GM18526 (cell line): Measurements from ENCODE around the gene CCDC9.

Experiments used
- POLR2A ChIP-seq: IDR thresholded peaks from 3 replicates; pipeline ENCODE4 v1.6.1; 2011; ENCODE audit not compliant: insufficient read length; ENCODE audit errors: extremely low read depth

The CCDC9 gene

DNA sequence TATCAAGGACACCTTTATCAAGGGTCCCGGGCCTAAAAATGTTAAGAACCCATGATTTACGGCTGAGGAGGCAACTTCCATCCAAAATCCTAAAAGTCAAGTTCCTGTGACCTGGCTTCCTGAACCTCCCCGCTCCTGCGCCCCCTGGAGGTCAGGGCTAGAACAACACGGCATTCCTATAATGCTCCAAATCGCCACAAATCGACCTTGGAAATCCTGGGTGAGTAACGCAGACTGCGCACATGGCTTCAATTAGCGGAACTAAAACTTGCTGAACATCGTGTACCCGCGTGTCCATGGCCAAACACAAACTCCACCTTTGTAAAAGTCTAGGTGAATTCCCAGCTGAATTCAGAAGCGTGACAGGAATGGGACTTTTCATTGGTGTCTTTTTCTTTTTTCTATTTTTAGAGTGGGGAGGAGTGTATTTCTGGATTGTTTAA lies 49.0 kb downstream of the CCDC9 start:
- no peak for TF ChIP-seq POLR2A

DNA sequence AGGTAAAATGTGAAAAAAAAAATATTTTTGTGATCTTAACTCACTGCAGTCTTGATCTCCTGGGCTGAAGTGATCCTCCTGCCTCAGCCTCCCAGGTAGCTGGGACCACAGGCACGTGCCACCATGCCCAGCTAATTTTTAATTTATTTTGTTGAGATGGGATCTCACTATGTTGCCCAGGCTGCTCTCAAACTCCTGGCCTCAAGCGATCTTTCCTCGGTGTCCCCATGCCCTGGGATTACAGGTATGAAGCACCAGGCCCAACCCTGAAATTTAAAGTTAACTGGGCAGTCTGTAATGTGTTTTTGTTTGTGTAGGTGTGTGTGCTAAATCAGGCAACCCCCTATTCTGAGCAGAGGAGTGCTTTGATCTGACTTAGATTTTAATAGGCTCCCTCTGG lies 50.0 kb downstream of the CCDC9 start:
- TF ChIP-seq POLR2A: no peak

DNA sequence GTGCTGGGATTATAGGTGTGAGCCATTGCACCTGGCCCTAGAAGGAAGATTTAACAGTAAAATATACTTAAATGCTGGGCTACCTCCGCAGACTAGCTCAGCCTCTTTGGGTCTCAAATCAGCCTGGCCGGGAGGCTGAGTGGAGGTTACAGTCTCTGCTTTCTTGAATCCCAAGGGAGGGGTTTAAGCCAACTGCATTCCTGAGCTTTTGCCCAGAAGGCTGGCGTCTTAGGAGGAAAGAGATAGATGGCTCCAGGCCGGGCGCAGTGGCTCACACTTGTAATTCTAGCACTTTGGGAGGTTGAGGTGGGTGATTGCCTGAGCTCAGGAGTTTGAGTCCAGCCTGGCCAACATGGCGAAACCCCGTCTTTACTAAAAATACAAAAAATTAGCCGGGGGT lies 52.7 kb downstream of the CCDC9 start:
- TF ChIP-seq POLR2A: no peak

DNA sequence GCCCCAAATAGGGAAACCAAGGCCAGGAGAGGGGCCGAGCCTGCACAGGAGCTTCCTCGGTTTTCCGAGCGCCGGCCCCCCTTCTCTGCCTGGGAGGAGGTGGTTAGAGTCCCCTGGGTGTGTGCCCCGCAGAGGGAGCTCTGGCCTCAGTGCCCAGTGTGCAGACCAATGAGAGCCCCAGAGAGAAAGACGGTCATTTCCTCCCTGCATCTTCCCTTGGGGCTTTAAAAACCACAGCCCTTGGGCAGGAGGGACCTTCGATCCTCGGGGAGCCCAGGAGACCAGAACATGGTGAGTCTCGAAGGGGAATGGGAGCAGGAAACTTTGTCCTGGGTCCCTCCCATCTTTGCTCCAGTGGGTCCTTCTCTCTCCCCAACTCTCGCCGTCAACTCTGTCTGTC lies 53.3 kb downstream of the CCDC9 start, which contains the start of gene C5AR1:
Gene C5AR1, plus strand, starts transcription at position 254 of the 400 bp plus-strand sequence. Its CDS starts 35 bp downstream, at position 289.
- no peak for TF ChIP-seq POLR2A

- no peak for TF ChIP-seq POLR2A
Observed at GRCh38 chr19:47310323-47310722, 54.0 kb downstream of the CCDC9 start.

- TF ChIP-seq POLR2A: no peak
Observed at GRCh38 chr19:47310819-47311218, 54.5 kb downstream of the CCDC9 start.

- TF ChIP-seq POLR2A: no peak
Observed at GRCh38 chr19:47312366-47313006, 56.2 kb downstream of the CCDC9 start.

DNA sequence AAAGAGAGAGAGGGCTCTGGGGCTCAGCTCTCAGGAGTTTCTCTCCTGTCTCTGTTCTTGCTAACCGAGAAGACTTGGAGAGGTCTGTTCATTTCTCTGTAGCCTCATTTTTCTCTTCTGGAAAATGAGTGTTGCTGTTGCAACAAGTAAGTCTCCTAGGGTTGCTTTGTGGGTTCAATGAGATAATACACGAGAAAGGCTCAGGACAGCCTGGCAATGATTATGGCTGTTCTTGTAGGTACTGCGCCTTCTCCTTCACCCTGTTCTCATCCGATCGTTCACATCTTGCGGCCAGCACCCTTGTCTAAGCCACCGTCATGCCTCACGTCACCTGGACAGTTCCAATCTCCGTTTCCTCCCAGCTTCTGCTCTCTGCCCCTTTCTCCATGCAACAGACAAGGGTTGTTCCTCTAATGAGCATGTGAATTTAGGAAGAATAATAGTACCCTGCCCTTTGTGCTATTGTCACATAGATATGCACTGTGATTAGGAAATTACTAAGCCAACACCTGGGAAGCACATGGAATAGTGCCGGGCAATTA lies 57.5 kb downstream of the CCDC9 start:
- TF ChIP-seq POLR2A: no peak

DNA sequence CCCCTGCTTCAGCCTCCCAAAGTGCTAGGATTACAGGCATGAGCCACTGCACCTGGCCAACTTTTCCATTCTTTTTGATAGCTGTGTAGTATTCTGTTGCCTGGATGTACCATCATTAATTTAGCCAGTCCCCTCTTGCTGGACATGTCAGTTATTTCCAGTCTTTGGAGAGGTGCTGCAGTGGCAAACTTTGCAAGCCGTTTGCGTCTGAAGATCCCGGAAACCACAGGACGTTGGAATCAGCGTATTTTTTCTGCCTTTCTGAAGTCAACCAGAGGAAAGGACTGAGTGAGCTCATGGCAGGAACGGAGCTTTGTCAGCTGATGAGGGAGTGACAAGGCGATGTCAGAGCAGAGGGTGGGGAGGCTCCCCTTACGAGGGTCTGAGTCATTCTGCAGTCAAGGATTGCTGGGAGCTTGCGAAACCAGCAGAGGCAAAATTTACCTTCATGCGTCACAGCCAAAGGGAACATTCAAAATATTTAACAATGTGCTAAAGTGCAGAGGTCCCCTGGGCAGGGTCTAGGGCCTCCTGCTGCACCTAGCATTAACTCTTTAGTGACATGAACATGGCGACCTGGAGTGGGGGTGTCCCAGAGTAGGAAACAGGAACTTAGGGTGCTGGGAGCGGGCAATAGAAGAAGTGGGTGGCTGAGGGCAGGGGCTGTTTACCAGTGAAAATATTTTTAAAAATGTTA lies 58.9 kb downstream of the CCDC9 start:
- TF ChIP-seq POLR2A: no peak

DNA sequence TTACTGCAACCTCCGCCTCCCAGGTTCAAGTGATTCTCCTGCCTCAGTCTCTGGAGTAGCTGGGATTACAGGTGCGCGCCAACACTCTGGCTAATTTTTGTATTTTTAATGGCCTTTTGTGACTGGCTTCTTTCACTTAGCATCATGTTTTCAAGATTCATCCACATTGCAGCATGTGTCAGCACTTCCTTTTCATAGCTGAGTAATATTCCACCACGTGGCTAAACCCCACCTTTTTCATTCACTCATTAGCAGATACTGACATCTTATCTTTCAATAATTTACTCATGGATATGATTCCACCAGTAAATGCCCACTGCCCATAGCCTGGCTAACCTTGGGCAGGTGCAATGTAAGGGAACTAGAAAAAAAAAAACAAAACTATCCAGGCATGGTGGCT lies 60.2 kb downstream of the CCDC9 start:
- no peak for TF ChIP-seq POLR2A

DNA sequence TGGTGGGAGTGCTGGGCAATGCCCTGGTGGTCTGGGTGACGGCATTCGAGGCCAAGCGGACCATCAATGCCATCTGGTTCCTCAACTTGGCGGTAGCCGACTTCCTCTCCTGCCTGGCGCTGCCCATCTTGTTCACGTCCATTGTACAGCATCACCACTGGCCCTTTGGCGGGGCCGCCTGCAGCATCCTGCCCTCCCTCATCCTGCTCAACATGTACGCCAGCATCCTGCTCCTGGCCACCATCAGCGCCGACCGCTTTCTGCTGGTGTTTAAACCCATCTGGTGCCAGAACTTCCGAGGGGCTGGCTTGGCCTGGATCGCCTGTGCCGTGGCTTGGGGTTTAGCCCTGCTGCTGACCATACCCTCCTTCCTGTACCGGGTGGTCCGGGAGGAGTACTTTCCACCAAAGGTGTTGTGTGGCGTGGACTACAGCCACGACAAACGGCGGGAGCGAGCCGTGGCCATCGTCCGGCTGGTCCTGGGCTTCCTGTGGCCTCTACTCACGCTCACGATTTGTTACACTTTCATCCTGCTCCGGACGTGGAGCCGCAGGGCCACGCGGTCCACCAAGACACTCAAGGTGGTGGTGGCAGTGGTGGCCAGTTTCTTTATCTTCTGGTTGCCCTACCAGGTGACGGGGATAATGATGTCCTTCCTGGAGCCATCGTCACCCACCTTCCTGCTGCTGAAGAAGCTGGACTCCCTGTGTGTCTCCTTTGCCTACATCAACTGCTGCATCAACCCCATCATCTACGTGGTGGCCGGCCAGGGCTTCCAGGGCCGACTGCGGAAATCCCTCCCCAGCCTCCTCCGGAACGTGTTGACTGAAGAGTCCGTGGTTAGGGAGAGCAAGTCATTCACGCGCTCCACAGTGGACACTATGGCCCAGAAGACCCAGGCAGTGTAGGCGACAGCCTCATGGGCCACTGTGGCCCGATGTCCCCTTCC lies 63.9 kb downstream of the CCDC9 start:
- TF ChIP-seq POLR2A: no peak
